NB4 (cell line): ENCODE results near the gene DDX56.

Source experiments
- CTCF ChIP-seq: IDR thresholded peaks from one replicate; pipeline ENCODE4 v1.5.1; 2012; ENCODE audit warnings: low read depth, low read length
- MYC ChIP-seq: IDR thresholded peaks from 2 replicates; pipeline ENCODE4 v1.6.1; 2011; ENCODE audit warnings: low read depth, low read length
- POLR2A ChIP-seq: IDR thresholded peaks from 2 replicates; pipeline ENCODE4 v1.6.1; 2011; ENCODE audit warnings: mild to moderate bottlenecking; ENCODE audit not compliant: insufficient read length; ENCODE audit errors: extremely low read depth
- TF ChIP-seq, protein P1 (sequence below): IDR thresholded peaks from 2 replicates; pipeline ENCODE4 v1.6.1; 2011; ENCODE audit warnings: low read depth, low read length

GRCh38 chr7:44615149-44615611 is 41.5 kb upstream of the DDX56 start:
- TF ChIP-seq CTCF (no peak), MYC (no peak), POLR2A (no peak)
- TF ChIP-seq, protein P1, sequence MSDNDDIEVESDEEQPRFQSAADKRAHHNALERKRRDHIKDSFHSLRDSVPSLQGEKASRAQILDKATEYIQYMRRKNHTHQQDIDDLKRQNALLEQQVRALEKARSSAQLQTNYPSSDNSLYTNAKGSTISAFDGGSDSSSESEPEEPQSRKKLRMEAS: no peak
